Measurements from ENCODE around the gene NCDN. TPM values are rescaled to one million over a fixed set of nuclear protein-coding genes. Genes with fewer than 3 reads are reported as not detected.

NCDN gene
- total RNA-seq, 4 donors from 2014 or later = 22.4 to 40.4 (median 29.2) TPM

DNA sequence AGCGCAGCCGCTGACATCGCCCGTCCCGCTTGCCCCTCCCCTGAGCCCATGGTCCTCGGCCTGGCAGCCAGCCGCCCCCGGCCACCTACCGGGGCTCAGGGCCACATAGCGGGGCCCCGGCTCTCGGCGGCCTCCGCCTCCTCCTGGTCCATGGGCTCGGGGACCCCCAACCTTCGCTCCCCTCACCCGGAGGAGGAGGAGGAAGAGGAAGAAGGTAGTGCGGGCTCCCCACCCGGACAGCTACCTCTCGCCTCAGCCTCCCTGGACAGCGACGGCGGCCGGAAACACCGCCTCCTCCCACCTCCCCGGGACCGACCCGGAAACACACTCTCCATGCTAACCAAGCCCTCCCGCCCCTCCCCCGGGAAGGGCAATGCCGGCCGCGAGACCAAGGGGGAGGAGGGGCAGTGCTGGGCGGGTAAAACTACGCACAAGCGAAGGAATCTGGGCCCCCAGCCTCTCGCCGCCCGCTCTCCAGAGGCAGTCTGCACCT lies 435 bp upstream of the NCDN start, which contains the start of gene KIAA0319L:
KIAA0319L (minus strand) TSS at position 286 of the 493 bp plus-strand sequence. CDS start 2,912 bp downstream, outside the sequence.
- WGBS = 0% methylated on average over 4 of the region's 39 CpGs
- Histone ChIP-seq H3K36me3 (peaks cover 7 to 27% (median 21%) of the 10 kb centered on the region in 4 donors), H3K27ac (replicated peaks in 1 of 4) (peak within 1 kb of the TSS; percentile 98 to 99 (median 98)), H3K9me3 (no peaks in the 10 kb centered on the region), H3K27me3 (peaks cover 0 to 5% (median 0%) of the 10 kb centered on the region in 4 donors), H3K4me1 (peaks cover 58 to 85% (median 77%) of the 10 kb centered on the region in 4 donors), H3K4me3 (peak within 1 kb of the TSS; percentile 94 to 98 (median 96))
- TF ChIP-seq POLR2AphosphoS5 (IDR thresholded peaks at IDR 0.05) (peak; percentile 67 to 88), POLR2A (IDR thresholded peaks at IDR 0.05; ENCODE audit: low read depth) (peak; percentile 46), EP300 (IDR thresholded peaks at IDR 0.05) (no peak)
- TF ChIP-seq, protein P1, sequence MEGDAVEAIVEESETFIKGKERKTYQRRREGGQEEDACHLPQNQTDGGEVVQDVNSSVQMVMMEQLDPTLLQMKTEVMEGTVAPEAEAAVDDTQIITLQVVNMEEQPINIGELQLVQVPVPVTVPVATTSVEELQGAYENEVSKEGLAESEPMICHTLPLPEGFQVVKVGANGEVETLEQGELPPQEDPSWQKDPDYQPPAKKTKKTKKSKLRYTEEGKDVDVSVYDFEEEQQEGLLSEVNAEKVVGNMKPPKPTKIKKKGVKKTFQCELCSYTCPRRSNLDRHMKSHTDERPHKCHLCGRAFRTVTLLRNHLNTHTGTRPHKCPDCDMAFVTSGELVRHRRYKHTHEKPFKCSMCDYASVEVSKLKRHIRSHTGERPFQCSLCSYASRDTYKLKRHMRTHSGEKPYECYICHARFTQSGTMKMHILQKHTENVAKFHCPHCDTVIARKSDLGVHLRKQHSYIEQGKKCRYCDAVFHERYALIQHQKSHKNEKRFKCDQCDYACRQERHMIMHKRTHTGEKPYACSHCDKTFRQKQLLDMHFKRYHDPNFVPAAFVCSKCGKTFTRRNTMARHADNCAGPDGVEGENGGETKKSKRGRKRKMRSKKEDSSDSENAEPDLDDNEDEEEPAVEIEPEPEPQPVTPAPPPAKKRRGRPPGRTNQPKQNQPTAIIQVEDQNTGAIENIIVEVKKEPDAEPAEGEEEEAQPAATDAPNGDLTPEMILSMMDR (IDR thresholded peaks at IDR 0.05) = peak in 1 of 3 experiments; percentile 17
- no peak for DNase-seq (ENCODE audit: extremely low spot score)
- intact Hi-C loops (cut with DNase I) = loop anchor here (5.0 kb wide), 1 partner anchor 365 kb away; the partner anchor contains the start of gene SFPQ

DNA sequence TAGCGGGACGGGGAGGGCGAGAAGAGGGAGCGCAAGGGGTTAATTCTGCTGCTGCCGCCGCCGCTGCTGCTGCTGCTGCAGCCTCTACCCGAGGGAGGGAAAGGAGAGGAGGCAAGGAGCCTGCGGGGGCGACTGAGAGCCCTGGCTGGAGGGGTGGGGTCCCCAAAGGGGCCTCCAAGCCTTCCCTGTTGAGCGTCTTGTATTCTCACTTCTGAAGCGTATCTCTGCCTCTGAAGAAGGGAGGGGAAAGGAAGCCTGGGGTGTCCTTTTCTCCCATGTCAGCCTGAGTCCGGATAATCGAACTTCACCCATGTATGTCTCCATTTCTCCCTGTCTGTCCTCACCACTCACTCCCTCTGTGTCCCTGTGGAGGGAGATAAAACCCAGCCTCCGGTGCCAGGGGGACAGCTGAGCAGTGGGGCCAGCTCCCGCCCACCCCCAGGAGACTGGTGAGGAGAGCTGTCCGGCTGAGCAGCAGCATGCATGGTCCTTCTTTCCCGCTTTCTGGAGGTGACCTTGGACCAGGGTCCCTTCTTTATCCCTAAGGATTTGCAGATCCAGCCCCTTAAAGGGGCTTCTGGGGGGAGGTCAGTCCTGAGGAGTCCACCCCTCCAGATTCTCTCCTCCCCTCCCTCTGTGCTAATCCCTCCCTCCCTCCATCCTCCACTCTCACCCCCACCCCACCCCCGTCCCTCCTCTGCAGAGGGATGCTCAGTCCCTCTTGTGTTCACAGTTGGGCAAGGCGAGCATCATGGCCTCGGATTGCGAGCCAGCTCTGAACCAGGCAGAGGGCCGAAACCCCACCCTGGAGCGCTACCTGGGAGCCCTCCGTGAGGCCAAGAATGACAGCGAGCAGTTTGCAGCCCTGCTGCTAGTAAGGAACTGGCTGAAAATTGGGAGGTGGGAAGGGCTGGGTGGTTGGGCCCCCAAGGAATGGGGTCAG lies 1.0 kb downstream of the NCDN start:
- WGBS = 21% methylated on average over 25 of the region's 26 CpGs
- H3K4me3 ChIP-seq = peak overlapping the region; percentile 94 to 98 (median 96)
- intact Hi-C loops (cut with DNase I) = loop anchor here (5.0 kb wide), 1 partner anchor 366 kb away; the partner anchor contains the start of gene SFPQ
- H3K36me3 ChIP-seq = peaks cover 0 to 28% (median 22%) of the 10 kb centered on the region in 4 donors
- peaks cover 0 to 5% (median 0%) of the 10 kb centered on the region in 4 donors for H3K27me3 ChIP-seq
- peaks cover 58 to 79% (median 72%) of the 10 kb centered on the region in 4 donors for H3K4me1 ChIP-seq
- H3K27ac ChIP-seq (replicated peaks in 1 of 4) = peak overlapping the region; percentile 98 to 99 (median 98)
- DNase-seq (ENCODE audit: extremely low spot score) = no peak
- TF ChIP-seq POLR2A (IDR thresholded peaks at IDR 0.05; ENCODE audit: low read depth) = no peak
- no peak for TF ChIP-seq EP300 (IDR thresholded peaks at IDR 0.05)
- TF ChIP-seq POLR2AphosphoS5 (IDR thresholded peaks at IDR 0.05) = no peak
- TF ChIP-seq, protein P1 (IDR thresholded peaks at IDR 0.05) = no peak
- no peaks in the 10 kb centered on the region for H3K9me3 ChIP-seq

DNA sequence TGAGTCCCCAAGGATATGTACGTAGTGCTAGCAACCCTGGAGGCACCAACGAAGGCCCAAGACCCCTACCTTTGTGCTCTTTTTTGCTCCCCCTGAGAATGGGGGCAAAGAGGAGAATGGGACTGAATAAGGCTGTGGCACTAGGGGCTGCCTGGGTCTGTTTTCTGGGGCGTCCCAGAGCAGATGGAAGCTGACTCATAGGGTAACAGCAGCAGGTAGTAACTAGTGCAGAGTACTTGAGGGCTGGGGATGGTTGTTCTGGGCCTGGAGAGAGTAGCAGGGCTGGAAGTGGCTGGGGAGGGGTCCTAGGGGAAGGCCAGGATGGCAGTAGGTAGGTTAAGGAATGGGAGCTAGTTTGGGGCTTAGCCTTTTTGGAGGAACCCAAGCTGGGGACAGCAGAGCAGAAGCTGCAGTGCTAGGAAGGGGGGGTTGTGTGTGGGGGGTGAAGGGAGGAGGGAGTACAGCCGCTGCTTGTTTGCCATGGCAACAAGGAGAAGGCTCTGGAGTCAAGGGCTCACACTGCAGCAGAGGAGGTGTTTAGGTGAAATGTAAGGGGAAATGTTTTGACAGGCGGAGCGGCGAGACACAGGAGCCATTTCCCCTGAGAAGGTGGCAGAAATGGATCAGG lies 1.8 kb downstream of the NCDN start:
- peak overlapping the region; percentile 98 to 99 (median 98) for H3K27ac ChIP-seq (replicated peaks in 1 of 4)
- peaks cover 52 to 71% (median 64%) of the 10 kb centered on the region in 4 donors for H3K4me1 ChIP-seq
- no peak for DNase-seq (ENCODE audit: extremely low spot score)
- H3K27me3 ChIP-seq = peaks cover 0 to 5% (median 0%) of the 10 kb centered on the region in 4 donors
- 71% methylated on average over 7 of the region's 7 CpGs for WGBS
- H3K36me3 ChIP-seq = peaks cover 0 to 30% (median 26%) of the 10 kb centered on the region in 4 donors
- intact Hi-C loops (cut with DNase I) = loop anchor here (5.0 kb wide), 1 partner anchor 367 kb away; the partner anchor contains the start of gene SFPQ
- H3K9me3 ChIP-seq = no peaks in the 10 kb centered on the region
- TF ChIP-seq EP300 (IDR thresholded peaks at IDR 0.05) = no peak
- no peak for TF ChIP-seq POLR2AphosphoS5 (IDR thresholded peaks at IDR 0.05)
- TF ChIP-seq, protein P1 (IDR thresholded peaks at IDR 0.05) = no peak
- TF ChIP-seq POLR2A (IDR thresholded peaks at IDR 0.05; ENCODE audit: low read depth) = no peak
- no peak overlapping the region for H3K4me3 ChIP-seq
